K562 (cell line): Measurements from ENCODE around the gene ZNF646. TPM values are rescaled to one million over a fixed set of nuclear protein-coding genes. Genes with fewer than 3 reads are reported as not detected.

ENCODE experiments used
- CREM ChIP-seq: IDR thresholded peaks from 2 replicates; pipeline ENCODE4 v1.6.1; 2014; ENCODE audit warnings: antibody characterized with exemption, low read depth
- DNMT1 ChIP-seq: fragments of 450-650 bp; IDR thresholded peaks from 2 replicates; pipeline ENCODE4 v1.6.1; 2016; ENCODE audit warnings: antibody characterized with exemption, mild to moderate bottlenecking
- ETV5 ChIP-seq: sonication (generic); formaldehyde crosslinking; IDR thresholded peaks from 2 replicates; pipeline ENCODE4 v1.4.0; 2020; ENCODE audit warnings: low read depth, mild to moderate bottlenecking, missing genetic modification reagents
- HDAC3 ChIP-seq: fragments of 450-650 bp; IDR thresholded peaks from 2 replicates; pipeline ENCODE4 v1.6.1; 2018; ENCODE audit warnings: borderline replicate concordance, mild to moderate bottlenecking, moderate library complexity; ENCODE audit not compliant: partially characterized antibody
- KDM1A ChIP-seq, 2 experiments: fragments of 450-650 bp; IDR thresholded peaks; 2 replicates each; pipeline ENCODE4 v1.6.1; 2016; ENCODE audit warnings: mild to moderate bottlenecking in 2 of 2
- MAFK ChIP-seq: IDR thresholded peaks from 2 replicates; pipeline ENCODE4 v1.6.1; 2011; ENCODE audit warnings: low read length, improper control_type of control experiment
- MBD2 ChIP-seq: sonication (generic); IDR thresholded peaks from 2 replicates; pipeline ENCODE4 v1.6.1; 2016; ENCODE audit warnings: low read depth, borderline replicate concordance
- PHTF2 ChIP-seq: fragments of 250-450 bp; sonication (Bioruptor Pico); IDR thresholded peaks from 2 replicates; pipeline ENCODE4 v1.5.0; 2021; ENCODE audit warnings: mild to moderate bottlenecking
- RUNX1 ChIP-seq: sonication (generic); IDR thresholded peaks from 2 replicates; pipeline ENCODE4 v1.6.1; 2016; ENCODE audit warnings: antibody characterized with exemption, low read depth
- SP2 ChIP-seq: IDR thresholded peaks from 2 replicates; pipeline ENCODE4 v1.6.1; 2011; ENCODE audit warnings: mild to moderate bottlenecking, low read depth, low read length, moderate library complexity; ENCODE audit not compliant: poor library complexity, severe bottlenecking; ENCODE audit errors: extremely low read depth
- U2AF1 ChIP-seq: fragments of 200-400 bp; formaldehyde crosslinking; optimal IDR thresholded peaks from 2 replicates; pipeline ENCODE3; 2017; ENCODE audit warnings: mild to moderate bottlenecking, low read depth, low read length, moderate library complexity
- XRCC5 ChIP-seq: fragments of 200-400 bp; formaldehyde crosslinking; IDR thresholded peaks from 2 replicates; pipeline ENCODE4 v1.6.1; 2017; ENCODE audit warnings: low read depth, mild to moderate bottlenecking, low read length
- ZNF12 ChIP-seq: sonication (generic); formaldehyde crosslinking; IDR thresholded peaks from 2 replicates; pipeline ENCODE4 v1.4.0; 2020; ENCODE audit warnings: mild to moderate bottlenecking, missing genetic modification reagents
- ZNF197 ChIP-seq: fragments of 200-800 bp; sonication (Bioruptor generic); IDR thresholded peaks from 2 replicates; pipeline ENCODE4 v1.6.1; 2016; ENCODE audit warnings: low read depth, missing genetic modification characterization, missing compliant biosample characterization
- polyA plus RNA-seq, 8 experiments: library from polyadenylated mRNA; depleted of rRNA in 4 of 8; stranded (reverse) in 5 of 8; unstranded in 3 of 8; fragments of >200 nt; fragmentation: Nextera tagmentation in 2 of 8; fragmentation: Illumina TruSeq in 1 of 8; extraction: Ambion mirVana in 2 of 8; extraction: Trizol in 1 of 8; gene quantifications; 2 replicates each; pipeline versions ENCODE4 v1.2.1 to v1.2.3, GENCODE V29; 2011 to 2014; ENCODE audit warnings: inconsistent platforms in 1 of 8, missing spikeins in 1 of 8
- total RNA-seq, 7 experiments: library from RNA; depleted of rRNA in 6 of 7; stranded (reverse); fragments of >200 nt in 6 of 7; fragmentation: Illumina TruSeq in 2 of 7; extraction: Trizol in 2 of 7; gene quantifications; 2 replicates each; pipeline versions ENCODE4 v1.2.1 to v1.2.3, GENCODE V29; 2011 to 2021; ENCODE audit warnings: low replicate concordance in 1 of 7
- TF ChIP-seq, protein P1 (sequence below), 2 experiments: fragments of 450-650 bp; IDR thresholded peaks; 2 replicates each; pipeline ENCODE4 v1.6.1; 2016; ENCODE audit warnings: mild to moderate bottlenecking in 2 of 2, borderline replicate concordance in 1 of 2, low read depth in 1 of 2, moderate library complexity in 1 of 2
- TF ChIP-seq, protein P2 (sequence below): sonication (generic); formaldehyde crosslinking; IDR thresholded peaks from 2 replicates; pipeline ENCODE4 v1.8.1; 2023; ENCODE audit warnings: mild to moderate bottlenecking, missing genetic modification reagents, moderate library complexity
- TF ChIP-seq, protein P3 (sequence below), 2 experiments: IDR thresholded peaks; 2 replicates each; pipeline ENCODE4 v1.6.1; 2011; ENCODE audit warnings: borderline replicate concordance in 1 of 2, control low read depth in 1 of 2, low read depth in 1 of 2, low read length in 1 of 2, mild to moderate bottlenecking in 1 of 2, mixed read lengths in 1 of 2, moderate library complexity in 1 of 2; ENCODE audit not compliant: insufficient read depth in 1 of 2, insufficient read length in 1 of 2, poor library complexity in 1 of 2, severe bottlenecking in 1 of 2; ENCODE audit errors: extremely low read depth in 1 of 2

ZNF646 gene
- total and polyA plus RNA-seq, 9 of the 15 experiments (the other 6 are each of a cell fraction or from before 2014, with no cell fraction given): 0.08 to 20.6 (median 8.0) TPM

GRCh38 chr16:31105677-31106213, 31.5 kb downstream of the ZNF646 start (continued):
- TF ChIP-seq, protein P1, sequence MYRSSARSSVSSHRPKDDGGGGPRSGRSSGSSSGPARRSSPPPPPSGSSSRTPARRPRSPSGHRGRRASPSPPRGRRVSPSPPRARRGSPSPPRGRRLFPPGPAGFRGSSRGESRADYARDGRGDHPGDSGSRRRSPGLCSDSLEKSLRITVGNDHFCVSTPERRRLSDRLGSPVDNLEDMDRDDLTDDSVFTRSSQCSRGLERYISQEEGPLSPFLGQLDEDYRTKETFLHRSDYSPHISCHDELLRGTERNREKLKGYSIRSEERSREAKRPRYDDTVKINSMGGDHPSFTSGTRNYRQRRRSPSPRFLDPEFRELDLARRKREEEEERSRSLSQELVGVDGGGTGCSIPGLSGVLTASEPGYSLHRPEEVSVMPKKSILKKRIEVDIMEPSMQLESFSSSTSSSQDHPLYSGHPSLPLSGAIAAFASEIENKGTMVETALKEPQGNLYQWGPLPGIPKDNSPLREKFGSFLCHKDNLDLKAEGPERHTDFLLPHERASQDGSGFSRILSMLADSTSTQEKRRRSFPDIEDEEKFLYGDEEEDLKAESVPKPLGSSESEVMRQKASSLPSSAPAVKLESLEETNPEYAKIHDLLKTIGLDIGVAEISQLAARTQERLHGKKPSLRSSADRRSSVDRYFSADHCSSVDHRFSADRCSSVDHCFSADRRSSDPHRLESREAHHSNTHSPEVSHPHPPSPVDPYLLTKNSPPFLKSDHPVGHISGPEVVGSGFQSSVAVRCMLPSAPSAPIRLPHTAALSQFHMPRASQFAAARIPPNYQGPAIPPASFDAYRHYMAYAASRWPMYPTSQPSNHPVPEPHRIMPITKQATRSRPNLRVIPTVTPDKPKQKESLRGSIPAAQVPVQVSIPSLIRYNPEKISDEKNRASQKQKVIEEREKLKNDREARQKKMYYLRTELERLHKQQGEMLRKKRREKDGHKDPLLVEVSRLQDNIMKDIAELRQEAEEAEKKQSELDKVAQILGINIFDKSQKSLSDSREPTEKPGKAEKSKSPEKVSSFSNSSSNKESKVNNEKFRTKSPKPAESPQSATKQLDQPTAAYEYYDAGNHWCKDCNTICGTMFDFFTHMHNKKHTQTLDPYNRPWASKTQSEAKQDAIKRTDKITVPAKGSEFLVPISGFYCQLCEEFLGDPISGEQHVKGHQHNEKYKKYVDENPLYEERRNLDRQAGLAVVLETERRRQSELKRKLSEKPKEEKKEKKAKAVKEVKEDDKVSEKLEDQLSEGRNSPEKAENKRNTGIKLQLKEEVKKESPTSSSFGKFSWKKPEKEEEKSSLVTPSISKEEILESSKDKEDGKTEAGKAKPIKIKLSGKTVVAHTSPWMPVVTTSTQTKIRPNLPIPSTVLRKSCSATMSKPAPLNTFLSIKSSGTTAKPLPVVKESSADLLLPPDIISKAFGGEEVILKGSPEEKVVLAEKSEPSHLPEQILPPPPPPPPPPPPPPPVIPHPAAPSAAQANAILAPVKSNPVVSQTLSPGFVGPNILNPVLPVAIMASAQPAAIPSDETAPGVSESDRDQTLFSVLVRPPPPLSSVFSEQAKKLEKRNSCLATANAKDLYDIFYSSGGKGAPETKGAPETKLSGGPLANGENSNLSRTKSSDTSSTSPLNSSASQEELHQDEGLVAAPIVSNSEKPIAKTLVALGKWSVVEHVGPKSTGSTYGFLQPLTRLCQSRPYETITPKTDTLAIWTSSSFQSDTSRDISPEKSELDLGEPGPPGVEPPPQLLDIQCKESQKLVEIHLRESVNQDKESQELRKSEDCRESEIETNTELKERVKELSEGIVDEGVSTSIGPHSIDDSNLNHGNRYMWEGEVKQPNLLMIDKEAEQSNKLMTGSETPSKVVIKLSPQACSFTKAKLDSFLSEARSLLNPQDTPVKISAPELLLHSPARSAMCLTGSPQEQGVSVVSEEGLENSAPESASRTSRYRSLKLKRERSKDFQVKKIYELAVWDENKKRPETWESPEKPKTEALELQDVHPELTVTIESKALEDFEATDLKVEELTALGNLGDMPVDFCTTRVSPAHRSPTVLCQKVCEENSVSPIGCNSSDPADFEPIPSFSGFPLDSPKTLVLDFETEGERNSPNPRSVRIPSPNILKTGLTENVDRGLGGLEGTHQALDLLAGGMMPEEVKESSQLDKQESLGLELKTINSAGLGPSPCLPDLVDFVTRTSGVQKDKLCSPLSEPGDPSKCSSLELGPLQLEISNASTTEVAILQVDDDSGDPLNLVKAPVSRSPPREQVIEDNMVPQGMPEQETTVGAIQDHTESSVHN (IDR thresholded peaks at IDR 0.05; ENCODE audit: borderline replicate concordance in 1 of 2, low read depth in 1 of 2): peak in 1 of 2 experiments; percentile 41; a peak in 1 of 4 replicates
- TF ChIP-seq PHTF2 (no peak), HDAC3 (peak; percentile 76), RUNX1 (no peak), MAFK (no peak), U2AF1 (no peak), XRCC5 (0 out of 2 replicates have a peak, but pooled peaks have one; percentile 40), DNMT1 (no peak), ZNF197 (no peak), SP2 (no peak), CREM (peak; percentile 46; the same call in 1 of the 2 replicates), MBD2 (no peak), KDM1A (IDR thresholded peaks at IDR 0.05) (peak in 1 of 2 experiments; percentile 62; a peak in 1 of 4 replicates), ZNF12 (CRISPR knock-in tag) (no peak), ETV5 (CRISPR knock-in tag) (peak; percentile 51; the same call in 1 of the 2 replicates)
- TF ChIP-seq, protein P2, sequence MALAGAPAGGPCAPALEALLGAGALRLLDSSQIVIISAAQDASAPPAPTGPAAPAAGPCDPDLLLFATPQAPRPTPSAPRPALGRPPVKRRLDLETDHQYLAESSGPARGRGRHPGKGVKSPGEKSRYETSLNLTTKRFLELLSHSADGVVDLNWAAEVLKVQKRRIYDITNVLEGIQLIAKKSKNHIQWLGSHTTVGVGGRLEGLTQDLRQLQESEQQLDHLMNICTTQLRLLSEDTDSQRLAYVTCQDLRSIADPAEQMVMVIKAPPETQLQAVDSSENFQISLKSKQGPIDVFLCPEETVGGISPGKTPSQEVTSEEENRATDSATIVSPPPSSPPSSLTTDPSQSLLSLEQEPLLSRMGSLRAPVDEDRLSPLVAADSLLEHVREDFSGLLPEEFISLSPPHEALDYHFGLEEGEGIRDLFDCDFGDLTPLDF (CRISPR knock-in tag): no peak
- TF ChIP-seq, protein P3, sequence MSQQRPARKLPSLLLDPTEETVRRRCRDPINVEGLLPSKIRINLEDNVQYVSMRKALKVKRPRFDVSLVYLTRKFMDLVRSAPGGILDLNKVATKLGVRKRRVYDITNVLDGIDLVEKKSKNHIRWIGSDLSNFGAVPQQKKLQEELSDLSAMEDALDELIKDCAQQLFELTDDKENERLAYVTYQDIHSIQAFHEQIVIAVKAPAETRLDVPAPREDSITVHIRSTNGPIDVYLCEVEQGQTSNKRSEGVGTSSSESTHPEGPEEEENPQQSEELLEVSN (IDR thresholded peaks at IDR 0.05; ENCODE audit: borderline replicate concordance in 1 of 2, extremely low read depth in 1 of 2, insufficient read depth in 1 of 2, insufficient read length in 1 of 2, low read depth in 1 of 2, low read length in 1 of 2, poor library complexity in 1 of 2, severe bottlenecking in 1 of 2): peak; percentile 91 to 94
